HG03045 (cell line): Measurements from ENCODE around the gene PFDN4.

Source experiments
- ATAC-seq: cut with Tn5 transposase; IDR thresholded peaks from one replicate; pipeline ENCODE4 v1.9.1; 2021; ENCODE audit warnings: mild to moderate bottlenecking, moderate library complexity; ENCODE audit not compliant: unreplicated experiment

PFDN4 gene

DNA sequence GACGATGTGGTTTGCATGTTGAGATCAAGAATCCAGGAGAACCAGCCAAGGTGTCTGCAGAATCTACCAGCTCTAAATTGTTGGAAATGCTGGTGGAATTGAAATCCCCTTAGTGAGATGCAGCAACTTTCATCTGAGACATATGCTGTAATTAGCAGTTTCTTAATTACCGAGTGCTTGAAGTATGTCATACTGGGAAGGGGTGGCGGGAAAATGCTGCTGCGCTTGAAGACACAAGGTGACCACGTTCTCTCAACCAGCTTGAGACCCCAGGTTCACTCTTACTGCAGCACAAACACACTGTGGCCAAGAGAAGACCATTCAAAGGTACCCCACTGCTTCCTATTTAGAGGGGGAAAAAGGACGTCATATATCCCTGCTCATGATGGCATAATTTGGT lies 59.0 kb downstream of the PFDN4 start:
- ATAC-seq = no peak

DNA sequence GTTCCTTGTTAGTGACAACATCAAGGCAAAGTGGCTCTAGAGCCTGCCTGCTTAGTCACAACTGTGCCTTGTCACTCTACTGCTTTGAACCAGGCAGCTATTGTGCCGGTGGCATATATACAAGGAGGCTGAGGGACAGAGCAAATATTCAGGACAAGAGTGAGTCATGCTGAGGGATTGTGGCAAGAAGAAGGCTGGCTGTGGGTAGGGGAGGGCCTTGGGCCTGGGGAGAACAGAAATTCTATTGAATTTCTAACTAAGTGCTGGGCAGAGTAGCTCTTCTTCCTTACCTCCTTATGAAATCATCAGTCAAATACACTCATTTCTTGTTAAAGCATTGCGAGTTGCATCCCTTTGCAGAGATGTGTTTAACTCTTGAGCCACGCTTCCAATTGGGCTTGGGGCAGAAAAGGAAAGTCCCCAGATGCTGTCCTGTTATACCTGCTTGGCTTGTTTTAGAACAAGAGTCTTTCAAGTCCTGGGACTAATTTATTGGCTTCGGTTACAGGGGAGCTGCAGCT lies 59.7 kb downstream of the PFDN4 start:
- ATAC-seq = no peak

DNA sequence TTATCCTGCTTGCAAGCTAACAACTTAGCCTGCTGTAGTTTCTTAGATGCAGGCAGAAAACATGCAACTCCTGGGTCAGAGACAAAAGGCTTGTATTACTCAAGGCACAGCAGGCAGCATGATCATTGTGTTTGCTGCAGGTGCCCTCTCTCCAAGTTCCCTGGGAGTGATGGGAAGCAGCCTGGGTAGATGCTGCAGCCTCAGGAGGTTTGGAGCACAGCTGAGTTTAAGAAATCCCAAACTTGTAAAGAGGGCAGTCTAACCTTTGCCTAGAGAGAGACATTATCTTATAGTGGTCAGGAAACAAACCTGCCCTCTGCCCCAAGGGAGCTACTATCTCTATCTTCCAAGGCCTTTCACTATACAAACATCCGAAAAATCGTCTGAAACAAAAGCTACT lies 61.1 kb downstream of the PFDN4 start:
- no peak for ATAC-seq
